ENCODE results near the gene XYLT1.

- TF ChIP-seq POLR2AphosphoS5 (IDR thresholded peaks at IDR 0.05; ENCODE audit: low read depth, low read length) (no peak), POLR2A (IDR thresholded peaks at IDR 0.05; ENCODE audit: low read depth, low read length) (no peak)
Observed at GRCh38 chr16:17068524-17068923, 402.2 kb downstream of the XYLT1 start.
